ENCODE results near the gene ZNF397.

GRCh38 chr18:35192415-35192814 is 48.4 kb upstream of the ZNF397 start:
- no peak for TF ChIP-seq CTCF (IDR thresholded peaks at IDR 0.05)
- TF ChIP-seq POLR2A (IDR thresholded peaks at IDR 0.05): no peak
